ENCODE data around the gene SRSF11.

DNA sequence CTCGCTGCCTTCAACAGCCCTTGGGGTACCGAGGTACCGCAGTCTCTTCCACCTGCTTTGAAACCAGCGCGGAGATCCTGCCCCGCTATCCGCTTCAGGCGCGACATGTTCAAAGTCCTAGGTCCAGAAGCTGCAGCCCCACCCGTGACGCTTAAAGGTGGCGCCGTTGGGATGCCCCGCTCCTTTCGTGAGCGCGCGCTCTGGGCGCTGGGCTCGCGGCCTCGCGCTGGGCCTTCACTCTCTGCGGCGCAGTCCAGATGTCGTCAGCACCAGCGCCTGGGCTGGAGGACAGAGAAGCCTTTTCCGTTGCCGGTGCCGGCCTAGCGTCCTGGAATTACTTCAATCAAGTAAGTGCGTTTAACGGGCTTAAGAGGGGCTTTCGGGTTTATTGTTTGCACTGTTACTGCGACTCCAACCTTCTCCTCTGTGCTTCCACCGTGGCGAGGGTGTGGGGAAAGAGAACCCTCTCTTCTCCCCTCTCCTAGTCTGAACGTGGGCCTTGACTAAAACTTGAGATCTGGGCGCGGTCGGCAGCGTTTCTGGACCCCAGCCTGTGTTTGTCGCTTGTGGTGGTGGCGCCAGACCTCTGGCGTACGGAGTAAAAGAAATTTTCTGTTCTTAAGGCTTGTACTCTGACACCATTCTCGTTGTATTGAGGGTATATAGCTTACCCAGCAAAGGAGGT is 15.6 kb upstream of the SRSF11 start, which contains the start of gene LRRC40:
- TF ChIP-seq, protein P1, sequence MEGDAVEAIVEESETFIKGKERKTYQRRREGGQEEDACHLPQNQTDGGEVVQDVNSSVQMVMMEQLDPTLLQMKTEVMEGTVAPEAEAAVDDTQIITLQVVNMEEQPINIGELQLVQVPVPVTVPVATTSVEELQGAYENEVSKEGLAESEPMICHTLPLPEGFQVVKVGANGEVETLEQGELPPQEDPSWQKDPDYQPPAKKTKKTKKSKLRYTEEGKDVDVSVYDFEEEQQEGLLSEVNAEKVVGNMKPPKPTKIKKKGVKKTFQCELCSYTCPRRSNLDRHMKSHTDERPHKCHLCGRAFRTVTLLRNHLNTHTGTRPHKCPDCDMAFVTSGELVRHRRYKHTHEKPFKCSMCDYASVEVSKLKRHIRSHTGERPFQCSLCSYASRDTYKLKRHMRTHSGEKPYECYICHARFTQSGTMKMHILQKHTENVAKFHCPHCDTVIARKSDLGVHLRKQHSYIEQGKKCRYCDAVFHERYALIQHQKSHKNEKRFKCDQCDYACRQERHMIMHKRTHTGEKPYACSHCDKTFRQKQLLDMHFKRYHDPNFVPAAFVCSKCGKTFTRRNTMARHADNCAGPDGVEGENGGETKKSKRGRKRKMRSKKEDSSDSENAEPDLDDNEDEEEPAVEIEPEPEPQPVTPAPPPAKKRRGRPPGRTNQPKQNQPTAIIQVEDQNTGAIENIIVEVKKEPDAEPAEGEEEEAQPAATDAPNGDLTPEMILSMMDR (IDR thresholded peaks at IDR 0.05 in 4 of 5, conservative IDR thresholded peaks at IDR 0.05 in 1 of 5): no peak
- TF ChIP-seq POLR2A (IDR thresholded peaks at IDR 0.05): peak; percentile 66 to 73
